Left cardiac atrium (tissue), 4 donors: ENCODE data around the gene PCBP3. TPM values are rescaled to one million over a fixed set of nuclear protein-coding genes. Genes with fewer than 3 reads are reported as not detected.
A peak's percentile ranks its signal among the peaks of the same experiment; 100 is the strongest.
"Not testable (repeated sequence)": the region's sequence is repeated elsewhere in the genome, so short reads cannot be mapped to it uniquely, and the experiment has no call there.

Experiments used
- ATAC-seq, 2 donors: fragments of 200-7000 bp; cut with Tn5 transposase; one replicate each; pipeline ENCODE4 v1.9.1; 2020; ENCODE audit warnings: mild to moderate bottlenecking in 2 of 2, moderate library complexity in 2 of 2
- DNase-seq: peaks from one replicate; pipeline ENCODE4 v3.0.0-alpha.2; 2020
- intact Hi-C, 2 donors: fragments of 100-400 bp; cut with DNase I; formaldehyde crosslinking; loops; one replicate each; pipeline versions ENCODE4 v1.14.1 to v1.15.1; 2022 to 2023
- total RNA-seq, 2 donors: library from RNA; stranded (reverse); fragmentation: NEBNext Ultra II Directional; extraction: Animal tissue kit (Norgen Biotek cat#: 25700); gene quantifications; one replicate each; pipeline ENCODE4 v1.2.1, GENCODE V29; 2021
- donor health status: DM: no; HTN: yes; CAD: no.
- donor health status: DM: no; HTN: yes; CAD: no; lungs with severe emphysema.
- donor health status: DM: yes; HTN: yes; CAD: no.
- donor health status: Dilated cardiomyopathy.

PCBP3 gene
- total RNA-seq, 2 donors from 2014 or later: 5.8 to 5.9 TPM

GRCh38 chr21:45827881-45828579 is 184.5 kb downstream of the PCBP3 start:
- ATAC-seq: no peak
- no peak for DNase-seq
- intact Hi-C loops: no loop called here

GRCh38 chr21:45828580-45829570 is 185.3 kb downstream of the PCBP3 start:
- peak in 1 of 2 donors; percentile 48 for ATAC-seq
- intact Hi-C loops: no loop called here
- no peak for DNase-seq

GRCh38 chr21:45829668-45830067 is 186.1 kb downstream of the PCBP3 start:
- intact Hi-C loops: no loop called here

GRCh38 chr21:45830221-45830640 is 186.7 kb downstream of the PCBP3 start:
- DNase-seq (no peak), ATAC-seq (peak in 1 of 2 donors; percentile 15)
- intact Hi-C loops: no loop called here

More at GRCh38 chr21:45829668-45830067, 186.1 kb downstream of the PCBP3 start:
- ATAC-seq (no peak), DNase-seq (no peak)

DNA sequence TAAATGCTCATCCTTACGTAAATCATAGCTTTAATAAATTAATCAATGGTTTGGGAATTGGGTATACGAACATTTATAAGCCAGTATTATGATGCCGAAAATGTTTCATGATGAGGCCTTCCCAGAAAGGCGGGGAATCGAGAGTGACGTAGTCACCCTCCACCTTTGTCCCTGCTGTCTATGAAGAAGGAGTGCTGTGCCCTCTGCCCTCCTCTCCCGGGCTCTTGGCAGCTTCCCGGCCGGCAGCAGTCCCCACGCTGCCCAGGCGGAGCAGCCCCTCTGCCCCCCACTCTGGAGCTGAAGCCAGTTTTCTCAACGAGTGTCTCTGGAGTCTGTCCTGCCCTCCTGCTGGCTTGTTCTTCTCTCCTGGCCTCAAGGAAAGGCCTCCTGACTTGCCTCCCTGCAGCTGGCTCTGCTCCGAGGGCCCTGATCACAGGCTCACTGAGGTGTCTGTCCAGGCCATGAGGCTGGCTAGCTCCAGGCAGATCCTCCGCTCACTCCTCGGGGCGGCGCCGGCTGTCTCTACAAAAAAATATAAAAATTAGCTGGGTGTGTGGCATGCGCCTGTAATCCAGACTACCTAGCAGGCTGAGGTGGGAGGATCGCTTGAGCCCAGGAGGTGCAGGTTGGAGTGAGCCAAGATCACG is 187.3 kb downstream of the PCBP3 start:
- intact Hi-C loops: no loop called here
- no peak for DNase-seq
- peak in 1 of 2 donors; percentile 40 for ATAC-seq

DNA sequence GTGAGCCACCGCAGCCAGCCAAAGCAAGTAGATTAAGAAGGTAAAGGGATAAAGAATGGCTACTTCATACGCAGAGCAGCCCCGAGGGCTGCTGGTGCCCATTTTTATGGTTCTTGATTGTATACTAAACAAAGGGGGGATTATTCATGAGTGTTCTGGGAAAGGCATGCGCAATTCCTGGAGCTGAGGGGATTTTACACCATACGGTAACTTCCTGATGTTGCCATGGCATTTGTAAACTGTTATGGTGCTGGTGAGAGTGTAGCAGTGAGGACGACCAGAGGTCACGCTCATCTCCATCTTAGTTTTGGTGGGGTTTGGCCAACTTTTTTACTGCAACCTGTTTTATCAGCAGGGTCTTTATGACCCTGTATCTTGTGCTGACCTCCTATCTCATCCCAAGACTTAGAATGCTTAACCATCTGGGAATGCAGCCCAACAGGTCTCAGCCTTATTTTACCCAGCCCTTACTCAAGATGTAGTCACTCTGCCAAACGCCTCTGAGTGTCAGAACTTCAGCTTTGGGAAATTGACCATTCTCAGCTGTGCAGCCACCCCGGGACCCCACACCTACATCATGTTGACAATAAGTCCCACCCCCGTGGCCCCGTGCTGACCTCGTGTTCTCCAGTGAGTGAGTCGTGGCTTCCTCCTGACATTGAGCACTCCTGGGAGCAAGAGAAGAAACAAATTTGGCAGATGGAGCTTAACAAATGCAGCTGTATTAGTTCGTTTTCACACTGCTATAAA is 188.6 kb downstream of the PCBP3 start:
- intact Hi-C loops: no loop called here

DNA sequence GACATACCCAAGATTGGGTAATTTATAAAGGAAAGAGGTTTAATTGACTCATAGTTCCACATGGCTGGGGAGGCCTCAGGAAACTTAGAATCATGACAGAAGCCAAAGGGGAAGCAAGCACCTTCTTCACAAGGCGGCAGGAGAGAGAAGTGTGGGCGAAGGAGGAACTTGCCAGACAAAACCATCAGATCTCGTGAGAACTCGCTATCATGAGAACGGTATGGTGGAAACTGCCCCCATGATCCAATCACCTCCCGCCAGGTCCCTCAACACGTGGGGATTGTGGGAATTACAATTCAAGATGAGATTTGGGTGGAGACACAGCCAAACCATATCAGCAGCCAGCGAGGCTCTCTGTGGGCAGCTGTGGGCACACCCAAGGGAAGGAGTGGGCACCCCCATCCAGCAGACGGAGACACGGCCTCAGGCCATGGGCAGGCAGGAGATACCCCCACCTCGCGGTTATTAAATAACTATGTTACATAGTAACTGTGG is 189.3 kb downstream of the PCBP3 start:
- DNase-seq, intact Hi-C loops, ATAC-seq: not testable (repeated sequence)

More for the DNA sequence above, 188.6 kb downstream of the PCBP3 start:
- DNase-seq: no peak
- peak; percentile 22 to 48 for ATAC-seq

GRCh38 chr21:45833414-45833813 is 189.9 kb downstream of the PCBP3 start:
- no peak for DNase-seq
- peak; percentile 32 to 35 for ATAC-seq
- intact Hi-C loops: no loop called here

GRCh38 chr21:45834026-45834715 is 190.6 kb downstream of the PCBP3 start:
- no peak for ATAC-seq
- no peak for DNase-seq
- intact Hi-C loops: no loop called here

- DNase-seq: no peak
- intact Hi-C loops: no loop called here
- no peak for ATAC-seq
Observed at GRCh38 chr21:45834821-45835293, 191.3 kb downstream of the PCBP3 start.

DNA sequence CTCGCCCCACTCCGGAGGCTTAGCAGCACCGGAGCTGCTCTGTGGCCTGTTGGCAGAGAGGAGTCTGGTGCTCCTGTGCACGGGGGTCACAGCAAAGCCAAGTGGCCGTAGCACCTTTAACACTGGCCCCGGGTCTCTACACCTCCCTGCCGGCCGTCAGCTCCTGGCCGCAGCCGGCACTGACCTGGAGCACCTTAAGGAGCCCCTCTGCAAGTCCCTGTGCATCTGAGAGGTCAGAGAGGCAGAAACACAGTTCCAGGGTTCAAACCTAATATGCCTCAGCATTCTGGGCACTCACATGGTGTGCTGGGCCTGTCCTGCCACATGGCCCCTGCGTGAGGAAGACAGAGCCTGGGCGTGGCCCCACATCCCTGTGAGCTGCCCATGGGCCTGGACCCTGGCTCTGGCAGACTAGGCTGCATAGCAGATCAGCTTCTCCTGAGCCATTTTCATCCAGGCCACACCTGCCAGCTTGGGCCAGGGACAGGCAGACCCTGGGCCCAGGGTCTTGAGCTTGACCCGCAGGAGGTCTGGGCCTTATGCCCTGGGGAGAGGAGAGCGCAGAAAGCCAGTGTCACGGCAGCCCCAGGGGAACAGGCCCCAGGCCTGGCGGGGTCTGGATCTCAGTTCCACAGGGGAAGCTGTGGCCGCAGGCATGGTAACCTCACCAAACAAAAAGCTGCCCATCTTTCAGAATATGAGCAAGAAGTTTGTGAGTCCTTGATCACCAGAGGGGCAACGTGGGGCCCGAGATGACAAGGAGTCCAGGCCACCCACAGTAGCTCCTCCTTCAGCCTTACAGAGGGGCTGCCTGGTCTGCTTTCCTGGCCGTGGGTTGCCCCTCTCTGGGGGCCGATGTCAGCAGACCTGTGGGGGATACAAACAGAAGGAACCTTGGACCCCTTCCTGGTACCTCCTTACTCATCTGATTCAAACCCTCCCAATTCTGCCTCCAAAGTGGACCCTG is 192.1 kb downstream of the PCBP3 start:
- DNase-seq: no peak
- ATAC-seq: no peak
- intact Hi-C loops: no loop called here

DNA sequence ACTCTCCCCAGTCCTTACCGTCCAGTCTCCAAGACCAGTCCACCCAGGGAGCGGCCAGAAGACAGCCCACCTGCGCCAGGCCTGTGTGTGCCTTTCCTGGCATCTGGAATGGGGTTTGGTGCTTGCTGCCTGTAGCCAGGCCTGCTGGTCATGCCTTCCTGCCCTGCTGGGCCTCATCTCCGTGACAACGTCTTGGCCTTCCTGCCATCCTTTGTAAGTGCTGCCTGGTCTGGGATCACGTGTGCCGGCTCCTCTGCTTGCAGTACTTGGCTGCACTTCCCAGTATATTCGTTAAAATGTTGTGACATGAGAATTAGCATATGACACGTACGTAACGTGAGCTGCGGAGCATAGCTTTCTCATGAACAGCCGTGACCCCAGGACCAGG is 192.7 kb downstream of the PCBP3 start:
- ATAC-seq (peak in 1 of 2 donors; percentile 21), DNase-seq (no peak)
- intact Hi-C loops: no loop called here

GRCh38 chr21:45836694-45837670 is 193.5 kb downstream of the PCBP3 start:
- no peak for ATAC-seq
- intact Hi-C loops: no loop called here
- no peak for DNase-seq

DNA sequence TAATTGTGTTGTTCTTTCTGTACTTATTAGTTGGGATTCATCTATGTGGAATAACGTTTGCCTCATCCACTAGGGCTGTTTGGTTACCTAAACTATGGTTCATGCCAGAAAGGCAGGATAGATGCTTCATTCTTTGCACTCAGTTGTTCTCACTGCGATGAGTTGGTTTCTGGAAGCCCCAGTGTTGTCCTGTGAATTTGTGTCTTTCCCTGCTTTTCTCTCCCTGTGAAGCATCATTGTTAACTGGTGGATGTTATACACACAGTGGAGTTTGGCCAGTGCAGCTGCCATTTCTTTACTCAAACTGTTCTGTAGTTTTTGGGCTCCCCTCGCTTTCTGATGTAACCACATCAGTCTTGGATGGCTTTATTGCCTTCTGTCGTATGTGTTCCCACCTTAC is 194.4 kb downstream of the PCBP3 start:
- intact Hi-C loops: no loop called here
- DNase-seq (no peak), ATAC-seq (no peak)

DNA sequence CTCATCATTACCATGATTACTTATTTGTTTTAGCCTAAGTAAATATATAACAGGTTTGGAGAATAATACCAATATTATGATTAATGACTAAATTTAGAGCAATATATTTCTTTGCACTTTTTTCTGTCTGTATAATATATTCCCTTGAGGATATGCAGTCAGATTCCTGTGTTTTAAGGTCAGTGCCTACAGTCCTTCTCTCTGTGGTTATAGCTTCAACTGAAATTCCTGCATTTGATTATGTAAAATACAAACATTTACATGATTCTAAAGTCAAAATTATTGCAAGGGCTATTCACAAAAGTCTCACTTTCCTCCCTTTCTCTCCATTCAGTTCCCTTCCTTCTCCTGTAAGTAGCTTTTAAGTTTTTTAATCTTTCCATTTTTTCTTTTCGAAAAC is 195.1 kb downstream of the PCBP3 start:
- no peak for DNase-seq
- intact Hi-C loops: no loop called here
- no peak for ATAC-seq

- ATAC-seq (no peak), DNase-seq (no peak)
- intact Hi-C loops: no loop called here
Observed at GRCh38 chr21:45839274-45839673, 195.7 kb downstream of the PCBP3 start.
